Endodermal cell (in vitro differentiated cells): ENCODE results near the gene CAPSL. TPM values are rescaled to one million over a fixed set of nuclear protein-coding genes. Genes with fewer than 3 reads are reported as not detected.
"Not testable (repeated sequence)": the region's sequence is repeated elsewhere in the genome, so short reads cannot be mapped to it uniquely, and the experiment has no call there.

Source experiments
- DNase-seq: peaks from one replicate; pipeline ENCODE4 v3.0.0-alpha.2; 2017
- H3K27ac ChIP-seq: 2 replicates; pipeline ENCODE4 v1.5.1; 2013; ENCODE audit warnings: mild to moderate bottlenecking, low read depth, low read length, moderate library complexity
- H3K27me3 ChIP-seq: 2 replicates; pipeline ENCODE4 v1.6.1; 2013; ENCODE audit warnings: mild to moderate bottlenecking, low read length, moderate library complexity; ENCODE audit not compliant: insufficient read depth, control insufficient read depth, poor library complexity, severe bottlenecking
- H3K36me3 ChIP-seq: 2 replicates; pipeline ENCODE4 v1.7.0; 2013; ENCODE audit warnings: mild to moderate bottlenecking, low read length, moderate library complexity; ENCODE audit not compliant: control insufficient read depth, insufficient read depth
- H3K4me1 ChIP-seq: one replicate; pipeline ENCODE4 v1.7.0; 2013; ENCODE audit warnings: low read length; ENCODE audit not compliant: control insufficient read depth, insufficient read depth
- H3K4me3 ChIP-seq: 2 replicates; pipeline ENCODE4 v1.5.1; 2013; ENCODE audit warnings: mild to moderate bottlenecking, low read length, moderate library complexity
- H3K9ac ChIP-seq: 2 replicates; pipeline ENCODE4 v1.6.1; 2013; ENCODE audit warnings: mild to moderate bottlenecking, low read length, moderate library complexity; ENCODE audit not compliant: poor library complexity, severe bottlenecking; ENCODE audit errors: extremely low read depth
- H3K9me3 ChIP-seq: 2 replicates; pipeline ENCODE4 v1.6.1; 2013; ENCODE audit warnings: mild to moderate bottlenecking, low read length, moderate library complexity; ENCODE audit not compliant: control insufficient read depth
- H3K27ac Mint-ChIP-seq: 2 replicates; pipeline ENCODE4 v1.8.0; 2020; ENCODE audit warnings: mixed read lengths
- H3K27me3 Mint-ChIP-seq: 2 replicates; pipeline ENCODE4 v1.8.0; 2021; ENCODE audit warnings: mild to moderate bottlenecking, mixed read lengths; ENCODE audit not compliant: insufficient read depth
- H3K36me3 Mint-ChIP-seq: 2 replicates; pipeline ENCODE4 v1.8.0; 2020; ENCODE audit warnings: low read depth, mixed read lengths
- H3K4me1 Mint-ChIP-seq: 2 replicates; pipeline ENCODE4 v1.8.0; 2020; ENCODE audit warnings: mixed read lengths
- H3K4me3 Mint-ChIP-seq: 2 replicates; pipeline ENCODE4 v1.8.0; 2020; ENCODE audit warnings: mild to moderate bottlenecking, moderate library complexity, mixed read lengths
- H3K9me3 Mint-ChIP-seq: 2 replicates; pipeline ENCODE4 v1.8.0; 2020; ENCODE audit warnings: mild to moderate bottlenecking, mixed read lengths
- WGBS, 2 experiments: methylation state at CpG; one replicate each; pipeline versions ENCODE4 v1.1.5 to v1.1.7; 2013; ENCODE audit warnings: missing lambda C conversion rate in 2 of 2, mixed read lengths in 1 of 2; ENCODE audit not compliant: insufficient coverage in 1 of 2, insufficient read length in 1 of 2; 5-methylcytosine and 5-hydroxymethylcytosine counted together
- long read RNA-seq, 4 experiments: library from polyadenylated mRNA in 2 of 4; library from RNA in 1 of 4; library from capped mRNA in 1 of 4; stranded (forward) in 3 of 4; unstranded in 1 of 4; transcript quantifications; one replicate each; pipeline ENCODE4 v2.0.0, GENCODE V29; 2020 to 2021; ENCODE audit warnings: inconsistent platforms in 1 of 4
- polyA plus RNA-seq, 2 experiments: library from polyadenylated mRNA; stranded (reverse); fragments of 50-300 nt; gene quantifications; one replicate each; pipeline ENCODE4 v1.2.3, GENCODE V29; 2013
- total RNA-seq, 2 donors: library from RNA; stranded (reverse); fragmentation: NEBNext Ultra II Directional in 1 of 2; extraction: Animal tissue kit (Norgen Biotek cat#: 25700) in 1 of 2; gene quantifications; 2 replicates in 1 of 2; 3 replicates in 1 of 2; pipeline ENCODE4 v1.2.1, GENCODE V29; 2021
- TF ChIP-seq, protein P1 (sequence below): fragments of 200-600 bp; sonication (generic); conservative IDR thresholded peaks from 2 replicates; pipeline ENCODE4 v1.5.0; 2021; ENCODE audit warnings: antibody characterized with exemption, mild to moderate bottlenecking

The CAPSL gene
- not detected for total RNA-seq
- not detected for polyA plus RNA-seq (2013, experiment 1 of 2)
- not detected for polyA plus RNA-seq (2013, experiment 2 of 2)
- long read RNA-seq, experiment 1 = 0 reads
- long read RNA-seq, experiment 2 = 0 reads
- long read RNA-seq, experiment 3 = 0 reads
- long read RNA-seq, experiment 4, partial matches to known transcripts = 0 of 3 reads
- long read RNA-seq, experiment 4, other reads (novel, unspliced or antisense) = 1 of 3 reads

DNA sequence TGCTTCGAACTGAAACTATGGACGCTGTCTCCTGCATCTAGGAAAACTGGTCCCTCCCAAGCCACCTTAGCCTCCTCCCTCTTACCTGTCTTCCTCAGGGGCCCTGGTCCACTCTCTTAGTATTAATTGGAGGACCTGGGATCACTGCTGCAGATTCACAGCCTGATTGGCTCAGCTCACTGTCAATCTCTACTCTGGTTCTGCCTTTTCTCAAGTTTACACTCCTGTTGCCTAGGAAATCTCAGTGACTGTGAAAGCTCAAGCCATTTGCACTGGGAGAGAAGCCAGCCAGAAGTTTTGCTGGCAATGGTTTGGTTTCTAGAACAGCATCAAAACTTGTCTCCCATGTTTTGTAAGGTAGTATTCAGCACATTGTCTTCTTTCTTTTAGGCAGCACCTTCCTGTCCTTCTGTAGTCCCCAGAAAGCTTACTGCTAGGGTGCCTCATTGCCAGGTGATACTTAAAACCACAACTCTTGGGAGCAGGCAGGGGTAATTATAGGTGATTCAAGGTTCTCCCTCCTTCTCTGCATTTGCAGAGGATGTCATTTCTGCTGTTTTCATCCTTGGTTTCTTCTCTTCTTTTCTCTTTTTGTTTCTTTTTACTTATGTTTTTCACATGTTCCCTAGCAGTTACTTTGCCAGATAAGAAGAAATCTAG lies at the start of gene CAPSL:
CAPSL (minus strand) TSS at position 55 of the 660 bp plus-strand sequence. CDS start 17,502 bp downstream, outside the sequence.
- Histone ChIP-seq H3K4me3 (no peak within 1 kb of the TSS), H3K36me3 (no peaks in the 10 kb centered on the region), H3K27ac (no peak within 1 kb of the TSS), H3K9me3 (no peaks in the 10 kb centered on the region), H3K4me1 (no peaks in the 10 kb centered on the region), H3K27me3 (peaks cover 30% of the 10 kb centered on the region), H3K9ac (no peak within 1 kb of the TSS)
- Mint-ChIP-seq H3K4me1 (peaks cover 4% of the 10 kb centered on the region), H3K9me3 (no peaks in the 10 kb centered on the region), H3K27ac (no peak within 1 kb of the TSS), H3K4me3 (no peak within 1 kb of the TSS), H3K36me3 (no peaks in the 10 kb centered on the region), H3K27me3 (peaks cover 12% of the 10 kb centered on the region)
- 53 to 75% methylated on average over 2 of the region's 2 CpGs for whole genome bisulfite sequencing, 2 experiments
- TF ChIP-seq, protein P1, sequence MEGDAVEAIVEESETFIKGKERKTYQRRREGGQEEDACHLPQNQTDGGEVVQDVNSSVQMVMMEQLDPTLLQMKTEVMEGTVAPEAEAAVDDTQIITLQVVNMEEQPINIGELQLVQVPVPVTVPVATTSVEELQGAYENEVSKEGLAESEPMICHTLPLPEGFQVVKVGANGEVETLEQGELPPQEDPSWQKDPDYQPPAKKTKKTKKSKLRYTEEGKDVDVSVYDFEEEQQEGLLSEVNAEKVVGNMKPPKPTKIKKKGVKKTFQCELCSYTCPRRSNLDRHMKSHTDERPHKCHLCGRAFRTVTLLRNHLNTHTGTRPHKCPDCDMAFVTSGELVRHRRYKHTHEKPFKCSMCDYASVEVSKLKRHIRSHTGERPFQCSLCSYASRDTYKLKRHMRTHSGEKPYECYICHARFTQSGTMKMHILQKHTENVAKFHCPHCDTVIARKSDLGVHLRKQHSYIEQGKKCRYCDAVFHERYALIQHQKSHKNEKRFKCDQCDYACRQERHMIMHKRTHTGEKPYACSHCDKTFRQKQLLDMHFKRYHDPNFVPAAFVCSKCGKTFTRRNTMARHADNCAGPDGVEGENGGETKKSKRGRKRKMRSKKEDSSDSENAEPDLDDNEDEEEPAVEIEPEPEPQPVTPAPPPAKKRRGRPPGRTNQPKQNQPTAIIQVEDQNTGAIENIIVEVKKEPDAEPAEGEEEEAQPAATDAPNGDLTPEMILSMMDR = no peak
- peak; percentile 95 for DNase-seq

GRCh38 chr5:35987776-35988175 lies 49.4 kb upstream of the CAPSL start:
- Histone ChIP-seq H3K27ac (no peak overlapping the region), H3K9me3 (peaks cover 3% of the 10 kb centered on the region), H3K36me3 (no peaks in the 10 kb centered on the region), H3K27me3 (peaks cover 17% of the 10 kb centered on the region), H3K9ac (no peak overlapping the region), H3K4me3 (no peak overlapping the region), H3K4me1 (no peaks in the 10 kb centered on the region)
- no peak overlapping the region for H3K4me3 Mint-ChIP-seq
- peaks cover 34% of the 10 kb centered on the region for H3K27me3 Mint-ChIP-seq
- H3K27ac Mint-ChIP-seq = no peak overlapping the region
- H3K4me1 Mint-ChIP-seq = peaks cover 11% of the 10 kb centered on the region
- TF ChIP-seq, protein P1 = no peak
- no peaks in the 10 kb centered on the region for H3K36me3 Mint-ChIP-seq
- peaks cover 11% of the 10 kb centered on the region for H3K9me3 Mint-ChIP-seq
- WGBS, 2 experiments = 78 to 80% methylated on average over 1 to 3 of the region's 3 CpGs
- no peak for DNase-seq

- H3K9me3 ChIP-seq = peaks cover 28% of the 10 kb centered on the region
- no peak overlapping the region for H3K27ac ChIP-seq
- no peak overlapping the region for H3K9ac ChIP-seq
- peaks cover 6% of the 10 kb centered on the region for H3K27me3 ChIP-seq
- H3K4me1 Mint-ChIP-seq = no peaks in the 10 kb centered on the region
- H3K9me3 Mint-ChIP-seq = peaks cover 51% of the 10 kb centered on the region
- no peak for DNase-seq
- H3K27me3 Mint-ChIP-seq = peaks cover under 1% of the 10 kb centered on the region
- H3K4me1 ChIP-seq = no peaks in the 10 kb centered on the region
- H3K4me3 ChIP-seq = no peak overlapping the region
- TF ChIP-seq, protein P1 = no peak
- H3K36me3 Mint-ChIP-seq = peaks cover 4% of the 10 kb centered on the region
- no peak overlapping the region for H3K4me3 Mint-ChIP-seq
- H3K27ac Mint-ChIP-seq = no peak overlapping the region
- H3K36me3 ChIP-seq = no peaks in the 10 kb centered on the region
These were observed 41.3 kb upstream of the CAPSL start for GRCh38 chr5:35979715-35980114.

- not testable (repeated sequence) for H3K27me3 Mint-ChIP-seq, H3K4me1 Mint-ChIP-seq, H3K36me3 ChIP-seq, H3K36me3 Mint-ChIP-seq, H3K9ac ChIP-seq, H3K27ac Mint-ChIP-seq, H3K27ac ChIP-seq, DNase-seq, H3K27me3 ChIP-seq, H3K4me1 ChIP-seq, H3K4me3 ChIP-seq, H3K4me3 Mint-ChIP-seq
- H3K9me3 Mint-ChIP-seq = peaks cover 30% of the 10 kb centered on the region
- peaks cover 16% of the 10 kb centered on the region for H3K9me3 ChIP-seq
- 60 to 92% methylated on average over 1 to 3 of the region's 3 CpGs for WGBS, 2 experiments
These were observed 38.4 kb upstream of the CAPSL start for GRCh38 chr5:35976859-35977258.
